ENCODE measurements around the gene FAM181A. TPM values are rescaled to one million over a fixed set of nuclear protein-coding genes. Genes with fewer than 3 reads are reported as not detected.
A peak's percentile ranks its signal among the peaks of the same experiment; 100 is the strongest.

The FAM181A gene
- total RNA-seq, 2 donors from 2014 or later, result not detected

DNA sequence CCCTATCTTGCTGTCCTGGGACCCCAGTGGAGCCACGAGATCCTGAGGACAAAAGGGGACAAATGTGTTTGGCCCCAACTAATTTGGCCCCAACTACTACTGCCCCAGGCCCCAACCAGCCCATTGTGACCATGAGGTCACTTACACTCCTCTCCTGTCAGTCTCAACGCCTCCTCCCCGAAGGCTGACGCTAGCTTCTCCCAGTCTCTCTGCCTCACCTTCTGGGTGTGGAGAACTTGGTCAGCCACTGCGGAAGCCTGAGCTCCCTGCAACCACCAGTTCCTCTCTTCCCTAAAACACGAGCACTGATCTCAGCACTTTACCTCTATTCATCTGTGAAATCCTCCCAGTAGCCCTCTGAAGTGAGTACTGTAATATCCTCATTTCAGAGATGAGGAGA lies 13.3 kb downstream of the FAM181A start:
- Histone ChIP-seq H3K27ac (peak overlapping the region; percentile 89 to 92), H3K9me3 (no peaks in the 10 kb centered on the region), H3K27me3 (replicated peaks; ENCODE audit: insufficient read depth) (no peaks in the 10 kb centered on the region), H3K4me3 (no peak overlapping the region), H3K4me1 (ENCODE audit: control insufficient read depth in 1 of 2, low read depth in 2 of 2) (peaks cover 5 to 36% of the 10 kb centered on the region in 2 donors), H3K36me3 (peaks cover 60% of the 10 kb centered on the region)
- TF ChIP-seq, protein P1, sequence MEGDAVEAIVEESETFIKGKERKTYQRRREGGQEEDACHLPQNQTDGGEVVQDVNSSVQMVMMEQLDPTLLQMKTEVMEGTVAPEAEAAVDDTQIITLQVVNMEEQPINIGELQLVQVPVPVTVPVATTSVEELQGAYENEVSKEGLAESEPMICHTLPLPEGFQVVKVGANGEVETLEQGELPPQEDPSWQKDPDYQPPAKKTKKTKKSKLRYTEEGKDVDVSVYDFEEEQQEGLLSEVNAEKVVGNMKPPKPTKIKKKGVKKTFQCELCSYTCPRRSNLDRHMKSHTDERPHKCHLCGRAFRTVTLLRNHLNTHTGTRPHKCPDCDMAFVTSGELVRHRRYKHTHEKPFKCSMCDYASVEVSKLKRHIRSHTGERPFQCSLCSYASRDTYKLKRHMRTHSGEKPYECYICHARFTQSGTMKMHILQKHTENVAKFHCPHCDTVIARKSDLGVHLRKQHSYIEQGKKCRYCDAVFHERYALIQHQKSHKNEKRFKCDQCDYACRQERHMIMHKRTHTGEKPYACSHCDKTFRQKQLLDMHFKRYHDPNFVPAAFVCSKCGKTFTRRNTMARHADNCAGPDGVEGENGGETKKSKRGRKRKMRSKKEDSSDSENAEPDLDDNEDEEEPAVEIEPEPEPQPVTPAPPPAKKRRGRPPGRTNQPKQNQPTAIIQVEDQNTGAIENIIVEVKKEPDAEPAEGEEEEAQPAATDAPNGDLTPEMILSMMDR (IDR thresholded peaks at IDR 0.05), result no peak
- ATAC-seq (ENCODE audit: insufficient number of reproducible peaks, low FRiP score, low read depth), result no peak
- DNase-seq (ENCODE audit: low spot score), result no peak

DNA sequence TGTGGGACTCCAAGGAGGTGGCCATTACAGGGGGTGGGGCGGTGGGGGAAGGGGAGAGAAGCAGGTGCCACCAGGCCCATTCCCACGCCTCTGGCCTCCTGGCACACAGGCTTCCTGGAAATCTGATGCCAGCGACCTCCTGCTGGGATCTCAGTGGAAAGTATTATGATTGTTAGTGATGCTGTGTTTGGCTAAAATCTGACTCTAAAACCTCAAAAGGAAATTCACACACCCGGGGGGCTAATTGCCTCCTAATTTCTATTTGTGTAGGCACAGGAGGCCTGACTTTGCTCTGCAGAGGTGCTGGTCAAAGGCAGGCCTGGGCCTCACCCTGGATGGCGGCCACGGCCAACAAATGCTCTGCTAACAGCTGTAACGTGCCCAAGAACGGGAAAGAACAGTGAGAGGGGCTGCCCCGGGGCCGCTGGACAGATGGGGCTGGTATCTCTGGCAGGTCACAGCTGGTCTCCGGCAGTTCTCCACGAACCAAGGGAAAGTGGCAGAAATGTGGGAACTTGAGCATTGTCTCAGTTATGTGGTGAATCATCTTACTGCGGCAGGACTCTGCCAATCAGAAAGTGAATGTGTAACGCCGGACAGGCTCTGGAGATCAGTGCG lies 14.3 kb downstream of the FAM181A start:
- Histone ChIP-seq H3K9me3 (no peaks in the 10 kb centered on the region), H3K4me3 (no peak overlapping the region), H3K27me3 (replicated peaks; ENCODE audit: insufficient read depth) (no peaks in the 10 kb centered on the region), H3K27ac (peak overlapping the region; percentile 89 to 92), H3K36me3 (peaks cover 59% of the 10 kb centered on the region), H3K4me1 (ENCODE audit: control insufficient read depth in 1 of 2, low read depth in 2 of 2) (peaks cover 5 to 36% of the 10 kb centered on the region in 2 donors)
- peak; percentile 41 for ATAC-seq (ENCODE audit: insufficient number of reproducible peaks, low FRiP score, low read depth)
- peak; percentile 30 for DNase-seq (ENCODE audit: low spot score)
- TF ChIP-seq, protein P1 (IDR thresholded peaks at IDR 0.05), result no peak

- peak overlapping the region; percentile 89 to 92 for H3K27ac ChIP-seq
- no peaks in the 10 kb centered on the region for H3K9me3 ChIP-seq
- TF ChIP-seq, protein P1 (IDR thresholded peaks at IDR 0.05), result no peak
- DNase-seq (ENCODE audit: low spot score) (no peak), ATAC-seq (ENCODE audit: insufficient number of reproducible peaks, low FRiP score, low read depth) (no peak)
- H3K4me1 ChIP-seq (ENCODE audit: control insufficient read depth in 1 of 2, low read depth in 2 of 2), result peaks cover 5 to 36% of the 10 kb centered on the region in 2 donors
- peaks cover 60% of the 10 kb centered on the region for H3K36me3 ChIP-seq
- no peaks in the 10 kb centered on the region for H3K27me3 ChIP-seq (replicated peaks; ENCODE audit: insufficient read depth)
- H3K4me3 ChIP-seq, result no peak overlapping the region
Observed at GRCh38 chr14:93943052-93943451, 15.9 kb downstream of the FAM181A start.

DNA sequence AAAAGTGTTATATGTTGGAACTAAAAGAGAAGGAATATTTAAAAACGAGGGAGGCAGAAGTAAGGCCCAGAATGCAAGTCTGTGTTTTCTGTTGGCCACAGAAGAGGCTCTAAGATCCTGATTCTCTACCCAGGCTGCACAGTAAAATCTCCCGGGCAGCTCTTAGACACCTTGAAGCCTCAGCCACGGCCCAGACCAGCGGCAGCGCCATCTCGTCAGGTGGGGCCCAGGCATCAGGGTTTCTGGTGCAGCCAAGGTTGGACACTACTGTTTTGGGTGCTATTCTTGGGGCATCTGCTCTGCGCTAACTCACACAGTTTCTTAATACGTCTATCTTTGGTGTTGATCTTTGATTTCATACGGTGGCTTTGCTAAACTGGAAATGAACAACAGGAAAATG lies 16.8 kb downstream of the FAM181A start:
- no peaks in the 10 kb centered on the region for H3K9me3 ChIP-seq
- H3K4me1 ChIP-seq (ENCODE audit: control insufficient read depth in 1 of 2, low read depth in 2 of 2), result peaks cover 5 to 36% of the 10 kb centered on the region in 2 donors

GRCh38 chr14:93944348-93945069 lies 17.4 kb downstream of the FAM181A start:
- no peak for ATAC-seq (ENCODE audit: insufficient number of reproducible peaks, low FRiP score, low read depth)

More for the DNA sequence above, 16.8 kb downstream of the FAM181A start:
- Histone ChIP-seq H3K27me3 (replicated peaks; ENCODE audit: insufficient read depth) (no peaks in the 10 kb centered on the region), H3K27ac (no peak overlapping the region), H3K36me3 (peaks cover 60% of the 10 kb centered on the region), H3K4me3 (no peak overlapping the region)
- no peak for ATAC-seq (ENCODE audit: insufficient number of reproducible peaks, low FRiP score, low read depth)
- DNase-seq (ENCODE audit: low spot score), result no peak
- TF ChIP-seq, protein P1 (IDR thresholded peaks at IDR 0.05), result no peak

More at GRCh38 chr14:93944348-93945069, 17.4 kb downstream of the FAM181A start:
- Histone ChIP-seq H3K27me3 (replicated peaks; ENCODE audit: insufficient read depth) (no peaks in the 10 kb centered on the region), H3K27ac (peak overlapping the region in 1 of 2 donors; percentile 10), H3K9me3 (no peaks in the 10 kb centered on the region), H3K4me1 (ENCODE audit: control insufficient read depth in 1 of 2, low read depth in 2 of 2) (peaks cover 5 to 36% of the 10 kb centered on the region in 2 donors), H3K4me3 (no peak overlapping the region), H3K36me3 (peaks cover 58% of the 10 kb centered on the region)
- no peak for DNase-seq (ENCODE audit: low spot score)
- TF ChIP-seq, protein P1 (IDR thresholded peaks at IDR 0.05), result no peak
